GM18909 (cell line): ENCODE results near the gene CLN3.
"Not testable (repeated sequence)": the region's sequence is repeated elsewhere in the genome, so short reads cannot be mapped to it uniquely, and the experiment has no call there.

Source experiments
- ATAC-seq: cut with Tn5 transposase; IDR thresholded peaks from one replicate; pipeline ENCODE4 v1.9.1; 2021; ENCODE audit warnings: mild to moderate bottlenecking; ENCODE audit not compliant: unreplicated experiment, poor library complexity

CLN3 gene

GRCh38 chr16:28514246-28514645 is 22.4 kb upstream of the CLN3 start:
- no peak for ATAC-seq

- no peak for ATAC-seq
These were observed 21.8 kb upstream of the CLN3 start for GRCh38 chr16:28513484-28514181.

GRCh38 chr16:28511801-28512789 is 20.2 kb upstream of the CLN3 start:
- ATAC-seq = no peak

GRCh38 chr16:28511031-28511430 is 19.2 kb upstream of the CLN3 start:
- no peak for ATAC-seq

GRCh38 chr16:28505489-28506137 is 13.7 kb upstream of the CLN3 start:
- ATAC-seq = no peak

GRCh38 chr16:28504707-28505404 is 13.0 kb upstream of the CLN3 start:
- no peak for ATAC-seq

GRCh38 chr16:28503470-28504259 is 11.8 kb upstream of the CLN3 start:
- ATAC-seq = no peak

- no peak for ATAC-seq
These were observed 10.4 kb upstream of the CLN3 start for GRCh38 chr16:28502290-28502689.

- ATAC-seq = no peak
These were observed 9.7 kb upstream of the CLN3 start for GRCh38 chr16:28501258-28502232.

GRCh38 chr16:28500476-28501180 is 8.8 kb upstream of the CLN3 start:
- ATAC-seq = not testable (repeated sequence)

GRCh38 chr16:28499854-28500253 is 8.0 kb upstream of the CLN3 start:
- no peak for ATAC-seq

GRCh38 chr16:28498666-28499381 is 7.0 kb upstream of the CLN3 start:
- no peak for ATAC-seq

GRCh38 chr16:28497861-28498599 is 6.2 kb upstream of the CLN3 start:
- no peak for ATAC-seq

- no peak for ATAC-seq
These were observed 5.5 kb upstream of the CLN3 start for GRCh38 chr16:28497386-28497785.

GRCh38 chr16:28496844-28497243 is 5.0 kb upstream of the CLN3 start:
- no peak for ATAC-seq
